ENCODE data around the gene PRTFDC1. TPM values are rescaled to one million over a fixed set of nuclear protein-coding genes. Genes with fewer than 3 reads are reported as not detected.

Gene PRTFDC1
- total and polyA plus RNA-seq, 10 donors = 0.85 to 3.8 (median 2.6) TPM

DNA sequence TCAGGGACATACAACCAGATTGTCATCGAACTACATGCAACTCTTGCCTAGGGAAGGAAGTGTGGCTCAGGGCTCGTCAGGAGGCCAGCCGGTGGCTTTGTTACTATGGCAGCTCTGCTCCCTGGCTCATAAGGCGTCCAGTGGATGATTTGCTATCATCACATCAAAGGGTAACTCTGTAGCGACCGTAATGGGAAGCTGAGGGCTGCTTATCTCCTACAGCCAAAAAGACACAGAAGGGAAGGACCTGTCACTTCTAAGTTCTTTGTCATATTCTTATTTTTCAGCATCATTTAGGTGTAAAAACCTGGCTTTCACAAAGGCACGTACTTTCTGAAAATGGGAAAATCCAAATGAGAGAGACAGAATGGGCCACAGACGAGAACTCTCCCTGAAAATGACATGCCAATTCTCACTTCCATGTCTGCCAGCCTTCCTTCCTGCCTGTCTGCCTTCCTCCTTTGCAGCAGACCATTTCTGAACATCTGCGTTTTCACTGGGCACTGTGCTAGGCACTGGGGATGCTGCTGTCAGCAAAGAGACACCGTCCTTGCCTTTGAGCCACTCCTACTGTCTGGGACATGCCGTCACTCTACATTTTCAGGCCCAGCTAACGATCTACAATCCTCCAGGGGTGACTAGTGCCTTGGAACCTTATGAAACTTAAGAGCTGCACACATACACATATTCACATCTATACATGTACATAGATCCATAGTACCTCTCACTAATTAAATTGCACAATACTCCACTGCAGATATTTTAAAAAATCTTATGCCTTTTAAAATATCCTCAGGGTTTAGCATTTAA is 36.6 kb upstream of the PRTFDC1 start:
- Histone ChIP-seq H3K4me3 (no peak overlapping the region), H3K27ac (no peak overlapping the region), H3K36me3 (no peaks in the 10 kb centered on the region), H3K4me1 (no peaks in the 10 kb centered on the region), H3K27me3 (replicated peaks in 1 of 7) (peaks cover 0 to 4% (median 0%) of the 10 kb centered on the region in 7 donors), H3K9me3 (no peaks in the 10 kb centered on the region)
- no peak for DNase-seq
- intact Hi-C loops (cut with DNase I; ENCODE audit: low total_unique reads) = no loop called here
- 42 to 51% (median 48%) methylated on average over 12 of the region's 12 CpGs for WGBS, 5 donors
- TF ChIP-seq, protein P1, sequence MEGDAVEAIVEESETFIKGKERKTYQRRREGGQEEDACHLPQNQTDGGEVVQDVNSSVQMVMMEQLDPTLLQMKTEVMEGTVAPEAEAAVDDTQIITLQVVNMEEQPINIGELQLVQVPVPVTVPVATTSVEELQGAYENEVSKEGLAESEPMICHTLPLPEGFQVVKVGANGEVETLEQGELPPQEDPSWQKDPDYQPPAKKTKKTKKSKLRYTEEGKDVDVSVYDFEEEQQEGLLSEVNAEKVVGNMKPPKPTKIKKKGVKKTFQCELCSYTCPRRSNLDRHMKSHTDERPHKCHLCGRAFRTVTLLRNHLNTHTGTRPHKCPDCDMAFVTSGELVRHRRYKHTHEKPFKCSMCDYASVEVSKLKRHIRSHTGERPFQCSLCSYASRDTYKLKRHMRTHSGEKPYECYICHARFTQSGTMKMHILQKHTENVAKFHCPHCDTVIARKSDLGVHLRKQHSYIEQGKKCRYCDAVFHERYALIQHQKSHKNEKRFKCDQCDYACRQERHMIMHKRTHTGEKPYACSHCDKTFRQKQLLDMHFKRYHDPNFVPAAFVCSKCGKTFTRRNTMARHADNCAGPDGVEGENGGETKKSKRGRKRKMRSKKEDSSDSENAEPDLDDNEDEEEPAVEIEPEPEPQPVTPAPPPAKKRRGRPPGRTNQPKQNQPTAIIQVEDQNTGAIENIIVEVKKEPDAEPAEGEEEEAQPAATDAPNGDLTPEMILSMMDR (IDR thresholded peaks at IDR 0.05 in 8 of 11, conservative IDR thresholded peaks at IDR 0.05 in 3 of 11) = no peak
- TF ChIP-seq POLR2AphosphoS5 (IDR thresholded peaks at IDR 0.05) (no peak), POLR2A (IDR thresholded peaks at IDR 0.05) (no peak)

DNA sequence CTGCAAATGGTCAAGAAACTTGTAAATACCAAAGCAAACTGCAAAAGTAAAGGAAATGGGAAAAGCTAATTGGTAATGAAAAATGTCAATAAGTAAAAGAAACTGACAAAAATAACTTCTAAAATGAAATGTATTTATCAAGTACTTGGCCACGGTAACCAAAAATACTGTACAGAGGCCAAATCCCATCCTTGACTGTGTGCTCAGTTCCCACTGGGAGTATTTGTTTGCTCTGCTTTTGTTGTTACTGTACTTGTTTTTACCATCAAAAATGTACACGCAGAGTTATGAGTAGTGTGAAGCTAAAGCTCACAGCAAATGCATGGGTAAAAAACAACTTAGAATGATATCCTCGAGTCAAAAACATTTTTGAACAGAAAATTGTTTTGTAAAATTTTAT is 32.5 kb upstream of the PRTFDC1 start:
- Histone ChIP-seq H3K4me3 (no peak overlapping the region), H3K36me3 (no peaks in the 10 kb centered on the region), H3K27me3 (replicated peaks in 1 of 7) (no peaks in the 10 kb centered on the region), H3K9me3 (no peaks in the 10 kb centered on the region), H3K27ac (no peak overlapping the region), H3K4me1 (no peaks in the 10 kb centered on the region)
- 48 to 81% (median 63%) methylated on average over 3 of the region's 3 CpGs for WGBS, 5 donors
- intact Hi-C loops (cut with DNase I; ENCODE audit: low total_unique reads) = no loop called here
- no peak for DNase-seq
- TF ChIP-seq POLR2A (IDR thresholded peaks at IDR 0.05) (no peak), POLR2AphosphoS5 (IDR thresholded peaks at IDR 0.05) (no peak)
- TF ChIP-seq, protein P1 (IDR thresholded peaks at IDR 0.05 in 8 of 11, conservative IDR thresholded peaks at IDR 0.05 in 3 of 11) = no peak

DNA sequence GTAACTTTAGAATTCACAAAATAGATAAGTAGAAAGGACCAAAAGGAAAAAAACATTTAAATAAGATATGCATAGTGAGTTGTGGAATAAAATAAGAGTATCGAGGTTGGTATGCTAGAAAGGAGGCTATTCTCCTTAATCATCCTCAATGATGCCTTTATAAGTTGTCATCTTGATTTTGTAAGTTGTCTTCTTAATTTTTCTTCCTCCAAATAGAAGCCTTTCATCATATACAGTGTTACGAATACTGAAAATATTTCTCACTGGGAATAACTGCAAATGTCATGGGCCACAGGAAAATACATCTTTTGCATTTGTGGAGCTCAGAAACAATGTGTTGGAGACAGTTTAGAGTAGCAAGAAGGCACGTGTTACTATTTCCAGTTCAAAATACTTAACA is 31.5 kb upstream of the PRTFDC1 start:
- WGBS, 5 donors = 76 to 84% (median 80%) methylated on average over 3 of the region's 3 CpGs
- H3K27ac ChIP-seq = no peak overlapping the region
- H3K4me3 ChIP-seq = no peak overlapping the region
- DNase-seq = no peak
- H3K27me3 ChIP-seq (replicated peaks in 1 of 7) = no peaks in the 10 kb centered on the region
- H3K36me3 ChIP-seq = no peaks in the 10 kb centered on the region
- intact Hi-C loops (cut with DNase I; ENCODE audit: low total_unique reads) = no loop called here
- H3K9me3 ChIP-seq = no peaks in the 10 kb centered on the region
- TF ChIP-seq, protein P1 (IDR thresholded peaks at IDR 0.05 in 8 of 11, conservative IDR thresholded peaks at IDR 0.05 in 3 of 11) = no peak
- TF ChIP-seq POLR2A (IDR thresholded peaks at IDR 0.05) (no peak), POLR2AphosphoS5 (IDR thresholded peaks at IDR 0.05) (no peak)
- no peaks in the 10 kb centered on the region for H3K4me1 ChIP-seq

- no peaks in the 10 kb centered on the region for H3K9me3 ChIP-seq
- intact Hi-C loops (cut with DNase I; ENCODE audit: low total_unique reads) = no loop called here
- no peaks in the 10 kb centered on the region for H3K27me3 ChIP-seq (replicated peaks in 1 of 7)
- no peaks in the 10 kb centered on the region for H3K36me3 ChIP-seq
- TF ChIP-seq POLR2AphosphoS5 (IDR thresholded peaks at IDR 0.05) = no peak
- TF ChIP-seq, protein P1 (IDR thresholded peaks at IDR 0.05 in 8 of 11, conservative IDR thresholded peaks at IDR 0.05 in 3 of 11) = no peak
- TF ChIP-seq POLR2A (IDR thresholded peaks at IDR 0.05) = no peak
- 93 to 99% (median 95%) methylated on average over 4 of the region's 4 CpGs for WGBS, 5 donors
- no peak for DNase-seq
- H3K4me1 ChIP-seq = no peaks in the 10 kb centered on the region
- H3K27ac ChIP-seq = no peak overlapping the region
- no peak overlapping the region for H3K4me3 ChIP-seq
Measured at GRCh38 chr10:24983130-24983529, 30.7 kb upstream of the PRTFDC1 start.
